K562 (cell line): ENCODE data around the gene ABHD14A. TPM values are rescaled to one million over a fixed set of nuclear protein-coding genes. Genes with fewer than 3 reads are reported as not detected.

Experiments
- E4F1 ChIP-seq: fragments of 250-450 bp; sonication (Bioruptor Pico); IDR thresholded peaks from 2 replicates; pipeline ENCODE4 v1.5.0; 2021; ENCODE audit warnings: mild to moderate bottlenecking, borderline replicate concordance
- ETV1 ChIP-seq: fragments of 450-650 bp; conservative IDR thresholded peaks from 2 replicates; pipeline ENCODE4 v1.6.1; 2016; ENCODE audit warnings: missing genetic modification characterization, control low read depth, low read depth, missing compliant biosample characterization
- GTF2B ChIP-seq: IDR thresholded peaks from 2 replicates; pipeline ENCODE4 v1.6.1; 2011; ENCODE audit not compliant: insufficient read length; ENCODE audit errors: extremely low read depth
- KDM1A ChIP-seq, 2 experiments: fragments of 450-650 bp; IDR thresholded peaks; 2 replicates each; pipeline ENCODE4 v1.6.1; 2016; ENCODE audit warnings: mild to moderate bottlenecking in 2 of 2
- MCM5 ChIP-seq: fragments of 450-650 bp; IDR thresholded peaks from 2 replicates; pipeline ENCODE4 v1.6.1; 2016; ENCODE audit warnings: low read depth
- NBN ChIP-seq: fragments of 450-650 bp; IDR thresholded peaks from 2 replicates; pipeline ENCODE4 v1.6.1; 2016; ENCODE audit warnings: low read depth, mild to moderate bottlenecking
- REST ChIP-seq, 2 experiments: fragments of 450-650 bp; formaldehyde crosslinking in 1 of 2; IDR thresholded peaks; 2 replicates each; pipeline versions ENCODE4 v1.4.0 to v1.6.1; 2014 to 2020; ENCODE audit warnings: mild to moderate bottlenecking in 2 of 2, borderline replicate concordance in 1 of 2, low read depth in 1 of 2
- THRB ChIP-seq: fragments of 450-650 bp; formaldehyde crosslinking; conservative IDR thresholded peaks from 2 replicates; pipeline ENCODE4 v1.4.0; 2022; ENCODE audit warnings: mild to moderate bottlenecking, missing genetic modification characterization
- XRCC3 ChIP-seq: fragments of 450-650 bp; IDR thresholded peaks from 2 replicates; pipeline ENCODE4 v1.6.1; 2017; ENCODE audit warnings: mild to moderate bottlenecking, moderate library complexity
- YY1 ChIP-seq, 3 experiments: IDR thresholded peaks; 2 replicates each; pipeline ENCODE4 v1.6.1; 2011; ENCODE audit warnings: low read length in 2 of 3, mild to moderate bottlenecking in 2 of 3, moderate library complexity in 2 of 3, borderline replicate concordance in 1 of 3, control low read depth in 1 of 3, low read depth in 1 of 3; ENCODE audit not compliant: insufficient read depth in 3 of 3, insufficient replicate concordance in 2 of 3, control insufficient read depth in 1 of 3, insufficient read length in 1 of 3; ENCODE audit errors: extremely low read depth in 1 of 3
- ZNF124 ChIP-seq: sonication (generic); formaldehyde crosslinking; IDR thresholded peaks from 2 replicates; pipeline ENCODE4 v1.8.1; 2022; ENCODE audit warnings: missing genetic modification reagents
- polyA plus RNA-seq, 8 experiments: library from polyadenylated mRNA; depleted of rRNA in 4 of 8; stranded (reverse) in 5 of 8; unstranded in 3 of 8; fragments of >200 nt; fragmentation: Nextera tagmentation in 2 of 8; fragmentation: Illumina TruSeq in 1 of 8; extraction: Ambion mirVana in 2 of 8; extraction: Trizol in 1 of 8; gene quantifications; 2 replicates each; pipeline versions ENCODE4 v1.2.1 to v1.2.3, GENCODE V29; 2011 to 2014; ENCODE audit warnings: inconsistent platforms in 1 of 8, missing spikeins in 1 of 8
- total RNA-seq, 7 experiments: library from RNA; depleted of rRNA in 6 of 7; stranded (reverse); fragments of >200 nt in 6 of 7; fragmentation: Illumina TruSeq in 2 of 7; extraction: Trizol in 2 of 7; gene quantifications; 2 replicates each; pipeline versions ENCODE4 v1.2.1 to v1.2.3, GENCODE V29; 2011 to 2021; ENCODE audit warnings: low replicate concordance in 1 of 7

ABHD14A gene
- total and polyA plus RNA-seq, 9 of the 15 experiments (the other 6 are each of a cell fraction or from before 2014, with no cell fraction given) = 0.90 to 10.5 (median 8.3) TPM

GRCh38 chr3:51982838-51983577 lies 8.1 kb downstream of the ABHD14A start, which contains the start of gene ACY1 (continued):
- TF ChIP-seq REST (IDR thresholded peaks at IDR 0.05; ENCODE audit: borderline replicate concordance) = peak; percentile 70
- TF ChIP-seq REST (CRISPR knock-in tag; IDR thresholded peaks at IDR 0.05; ENCODE audit: low read depth) = no peak
- TF ChIP-seq XRCC3 = no peak
- TF ChIP-seq GTF2B = no peak
- peak; percentile 73 for TF ChIP-seq ETV1
- peak; percentile 26; the same call in 1 of the 2 replicates for TF ChIP-seq NBN
- TF ChIP-seq KDM1A (IDR thresholded peaks at IDR 0.05) = no peak
- TF ChIP-seq THRB (CRISPR knock-in tag) = no peak
- no peak for TF ChIP-seq E4F1 (CRISPR knock-in tag)
- peak in 2 of 3 experiments; percentile 31 to 47 for TF ChIP-seq YY1 (IDR thresholded peaks at IDR 0.05; ENCODE audit: borderline replicate concordance in 1 of 3, control insufficient read depth in 1 of 3, extremely low read depth in 1 of 3, insufficient read depth in 3 of 3, insufficient read length in 1 of 3, insufficient replicate concordance in 2 of 3, low read depth in 1 of 3, low read length in 2 of 3)
- no peak for TF ChIP-seq ZNF124 (CRISPR knock-in tag)
- TF ChIP-seq MCM5 = no peak
